ENCODE results near the gene MTHFD1L.
A peak's percentile ranks its signal among the peaks of the same experiment; 100 is the strongest.
"Not testable (repeated sequence)": the region's sequence is repeated elsewhere in the genome, so short reads cannot be mapped to it uniquely, and the experiment has no call there.

The MTHFD1L gene

GRCh38 chr6:151101161-151101815 is 235.8 kb downstream of the MTHFD1L start:
- no peak for DNase-seq

GRCh38 chr6:151101816-151102694 is 236.6 kb downstream of the MTHFD1L start:
- DNase-seq = no peak

GRCh38 chr6:151103266-151103665 is 237.8 kb downstream of the MTHFD1L start:
- no peak for DNase-seq

GRCh38 chr6:151107897-151108427 is 242.5 kb downstream of the MTHFD1L start:
- DNase-seq = no peak

- DNase-seq = no peak
Observed at GRCh38 chr6:151108548-151108947, 243.0 kb downstream of the MTHFD1L start.

GRCh38 chr6:151109361-151109760 is 243.9 kb downstream of the MTHFD1L start:
- DNase-seq = no peak

GRCh38 chr6:151109869-151110575 is 244.5 kb downstream of the MTHFD1L start:
- no peak for DNase-seq

- DNase-seq = no peak
Observed at GRCh38 chr6:151110576-151110905, 245.0 kb downstream of the MTHFD1L start.

GRCh38 chr6:151111670-151112069 is 246.2 kb downstream of the MTHFD1L start:
- no peak for DNase-seq

GRCh38 chr6:151112130-151112529 is 246.6 kb downstream of the MTHFD1L start:
- DNase-seq = no peak

GRCh38 chr6:151112884-151113283 is 247.4 kb downstream of the MTHFD1L start:
- DNase-seq = not testable (repeated sequence)

GRCh38 chr6:151113641-151114040 is 248.1 kb downstream of the MTHFD1L start:
- DNase-seq = no peak

GRCh38 chr6:151118461-151119123 is 253.1 kb downstream of the MTHFD1L start:
- no peak for DNase-seq

GRCh38 chr6:151119823-151120524 is 254.5 kb downstream of the MTHFD1L start:
- DNase-seq = peak; percentile 28

GRCh38 chr6:151121900-151122299 is 256.4 kb downstream of the MTHFD1L start:
- DNase-seq = no peak

- DNase-seq = not testable (repeated sequence)
Observed at GRCh38 chr6:151123641-151124040, 258.1 kb downstream of the MTHFD1L start.

GRCh38 chr6:151125242-151125641 is 259.7 kb downstream of the MTHFD1L start:
- DNase-seq = not testable (repeated sequence)

- not testable (repeated sequence) for DNase-seq
Observed at GRCh38 chr6:151125651-151126416, 260.3 kb downstream of the MTHFD1L start.

- not testable (repeated sequence) for DNase-seq
Observed at GRCh38 chr6:151126417-151126724, 260.9 kb downstream of the MTHFD1L start.

GRCh38 chr6:151127133-151127798 is 261.8 kb downstream of the MTHFD1L start:
- DNase-seq = not testable (repeated sequence)
